ENCODE measurements around the gene NEMP1. TPM values are rescaled to one million over a fixed set of nuclear protein-coding genes. Genes with fewer than 3 reads are reported as not detected.

NEMP1 gene
- total RNA-seq, 4 donors from 2014 or later = 7.0 to 9.2 (median 7.9) TPM

DNA sequence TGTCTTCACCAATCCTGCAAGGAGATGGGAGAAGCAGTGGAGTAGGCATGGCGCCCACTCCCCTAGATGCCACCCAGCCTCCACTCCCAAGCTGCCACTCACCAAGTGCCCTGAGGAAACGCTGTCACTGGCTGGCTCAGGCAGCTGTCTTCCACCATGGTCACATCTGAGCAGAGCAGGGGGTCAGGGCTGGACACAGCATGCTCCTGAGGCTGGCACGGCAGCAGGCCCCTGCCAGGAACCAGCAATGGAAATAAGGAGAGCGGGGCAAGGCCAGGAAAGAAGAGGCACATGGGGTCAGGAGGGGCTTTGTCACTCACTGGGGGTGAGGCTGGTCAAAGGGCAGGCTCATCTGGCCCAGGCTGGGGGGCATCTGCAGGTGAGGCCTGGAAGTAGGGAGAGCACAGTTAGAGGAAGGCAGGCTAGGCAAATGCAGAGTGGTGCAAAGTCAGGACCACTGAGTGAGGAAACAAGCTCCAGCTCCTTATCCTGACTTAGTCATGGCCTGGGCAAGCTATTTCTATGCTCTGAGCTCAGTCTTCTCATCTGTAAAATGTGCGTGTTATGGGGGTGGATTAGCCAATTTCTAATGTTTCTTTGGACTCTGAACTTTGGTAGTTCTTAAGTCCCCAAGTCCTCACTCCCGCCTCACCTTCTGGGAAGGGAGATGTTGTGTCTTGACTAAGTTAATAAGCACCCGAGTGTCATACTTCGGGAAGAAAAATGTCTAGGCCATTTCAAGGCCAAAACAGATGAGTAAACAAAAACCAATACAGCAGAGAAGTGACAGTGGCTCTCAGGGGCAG is 18.4 kb upstream of the NEMP1 start:
- TF ChIP-seq, protein P1, sequence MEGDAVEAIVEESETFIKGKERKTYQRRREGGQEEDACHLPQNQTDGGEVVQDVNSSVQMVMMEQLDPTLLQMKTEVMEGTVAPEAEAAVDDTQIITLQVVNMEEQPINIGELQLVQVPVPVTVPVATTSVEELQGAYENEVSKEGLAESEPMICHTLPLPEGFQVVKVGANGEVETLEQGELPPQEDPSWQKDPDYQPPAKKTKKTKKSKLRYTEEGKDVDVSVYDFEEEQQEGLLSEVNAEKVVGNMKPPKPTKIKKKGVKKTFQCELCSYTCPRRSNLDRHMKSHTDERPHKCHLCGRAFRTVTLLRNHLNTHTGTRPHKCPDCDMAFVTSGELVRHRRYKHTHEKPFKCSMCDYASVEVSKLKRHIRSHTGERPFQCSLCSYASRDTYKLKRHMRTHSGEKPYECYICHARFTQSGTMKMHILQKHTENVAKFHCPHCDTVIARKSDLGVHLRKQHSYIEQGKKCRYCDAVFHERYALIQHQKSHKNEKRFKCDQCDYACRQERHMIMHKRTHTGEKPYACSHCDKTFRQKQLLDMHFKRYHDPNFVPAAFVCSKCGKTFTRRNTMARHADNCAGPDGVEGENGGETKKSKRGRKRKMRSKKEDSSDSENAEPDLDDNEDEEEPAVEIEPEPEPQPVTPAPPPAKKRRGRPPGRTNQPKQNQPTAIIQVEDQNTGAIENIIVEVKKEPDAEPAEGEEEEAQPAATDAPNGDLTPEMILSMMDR (IDR thresholded peaks at IDR 0.05) = no peak
- TF ChIP-seq POLR2A (IDR thresholded peaks at IDR 0.05) = no peak
- DNase-seq (ENCODE audit: low spot score in 2 of 2) = peak in 1 of 2 donors; percentile 82
- intact Hi-C loops (cut with DNase I; ENCODE audit: low total_unique reads) = no loop called here
- no peak overlapping the region for H3K4me3 ChIP-seq (ENCODE audit: low read depth, poor library complexity, severe bottlenecking)
- 75 to 78% methylated on average over 7 to 8 of the region's 8 CpGs for WGBS, 2 donors

DNA sequence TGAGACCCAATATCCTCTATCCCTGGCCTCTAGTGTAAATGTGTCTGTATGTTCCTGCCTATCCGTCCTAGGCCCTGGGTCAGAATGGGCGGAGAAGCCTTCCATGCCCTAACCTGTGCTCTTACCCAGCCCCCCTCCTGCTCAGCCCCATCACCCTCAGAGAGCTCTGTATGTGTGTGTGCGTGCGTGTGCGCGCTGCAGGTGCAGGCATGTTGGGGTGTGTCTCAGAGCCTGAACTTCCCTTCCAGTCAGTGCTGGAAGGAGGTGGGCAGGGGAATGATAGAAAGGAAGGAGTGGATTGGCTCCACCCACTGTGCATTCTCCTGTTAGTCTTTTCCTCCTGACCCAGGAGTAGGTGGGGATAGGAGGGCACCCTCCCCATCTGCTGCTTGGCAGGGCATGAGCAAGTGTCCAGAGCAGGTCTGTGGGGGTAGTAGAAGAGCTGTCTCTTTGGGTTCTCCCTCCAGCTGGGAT is 17.5 kb upstream of the NEMP1 start:
- DNase-seq (ENCODE audit: low spot score in 2 of 2) = peak; percentile 75 to 86
- WGBS, 2 donors = 37 to 67% methylated on average over 6 of the region's 6 CpGs
- no peak overlapping the region for H3K4me3 ChIP-seq (ENCODE audit: low read depth, poor library complexity, severe bottlenecking)
- TF ChIP-seq, protein P1 (IDR thresholded peaks at IDR 0.05) = no peak
- TF ChIP-seq POLR2A (IDR thresholded peaks at IDR 0.05) = no peak
- intact Hi-C loops (cut with DNase I; ENCODE audit: low total_unique reads) = no loop called here

DNA sequence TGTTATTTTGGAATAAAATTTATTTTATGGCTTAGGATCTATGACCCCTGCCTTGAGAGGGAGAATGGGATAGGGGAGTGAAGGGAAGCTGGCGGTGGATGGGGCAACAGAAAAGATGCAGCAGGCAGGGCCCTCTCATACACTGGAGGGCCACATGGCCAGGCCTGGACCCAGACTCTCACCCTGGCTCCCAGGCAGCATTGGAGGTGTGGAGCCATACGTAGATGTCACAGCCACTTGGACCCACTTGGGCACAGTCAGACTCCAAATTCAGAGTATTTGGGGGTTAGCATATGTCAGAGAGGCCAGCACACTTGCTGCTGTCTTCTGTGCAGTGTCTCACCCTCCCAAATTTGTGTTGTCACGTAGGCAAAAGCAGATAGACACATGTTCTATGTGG is 16.8 kb upstream of the NEMP1 start:
- DNase-seq (ENCODE audit: low spot score in 2 of 2) = peak in 1 of 2 donors; percentile 84
- H3K4me3 ChIP-seq (ENCODE audit: low read depth, poor library complexity, severe bottlenecking) = no peak overlapping the region
- 54 to 80% methylated on average over 3 of the region's 3 CpGs for WGBS, 2 donors
- intact Hi-C loops (cut with DNase I; ENCODE audit: low total_unique reads) = no loop called here
- no peak for TF ChIP-seq POLR2A (IDR thresholded peaks at IDR 0.05)
- TF ChIP-seq, protein P1 (IDR thresholded peaks at IDR 0.05) = no peak

DNA sequence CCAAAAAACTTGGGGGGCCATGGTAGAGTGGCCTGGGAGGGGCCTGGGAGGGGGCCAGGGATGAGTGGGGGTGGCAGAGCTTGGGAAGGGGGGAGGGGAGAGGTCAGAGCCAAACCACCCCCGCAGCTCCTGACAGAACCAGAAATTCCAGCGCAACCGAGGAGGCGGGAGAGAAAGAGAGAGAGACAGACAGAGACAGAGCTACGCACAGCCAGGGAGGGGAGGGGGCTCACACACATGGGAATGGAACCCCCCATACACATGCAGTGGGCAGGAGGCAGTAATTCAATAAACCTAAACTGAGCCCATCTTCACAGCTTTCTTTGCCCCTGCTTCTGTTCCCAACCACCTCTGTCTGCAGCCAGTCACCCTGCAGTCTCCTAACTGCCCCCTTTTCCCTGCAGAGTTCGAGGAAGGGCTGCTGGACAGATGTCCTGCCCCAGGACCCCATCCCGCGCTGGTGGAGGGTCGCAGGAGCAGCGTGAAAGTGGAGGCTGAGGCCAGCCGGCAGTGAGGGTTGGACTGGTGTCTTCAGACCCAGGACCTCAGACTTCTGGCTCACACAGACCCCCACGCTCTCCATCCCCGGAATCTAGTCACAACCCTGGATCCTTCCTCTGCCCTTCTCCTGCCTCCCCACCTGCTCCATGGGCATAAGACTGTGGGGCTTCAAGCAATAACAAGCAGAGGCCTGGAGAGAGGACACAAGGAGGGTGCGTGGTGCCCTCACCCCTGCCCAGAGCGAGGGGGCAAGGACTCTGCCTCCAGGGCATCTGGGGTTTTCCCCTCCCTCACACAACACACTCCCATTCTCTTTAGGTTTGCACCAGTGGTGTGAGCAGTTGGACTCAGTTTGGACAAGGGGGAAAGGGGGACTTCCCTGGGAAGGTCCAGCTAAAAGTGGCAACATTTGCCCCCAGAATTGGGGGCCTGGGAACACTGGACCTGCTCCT is 15.9 kb upstream of the NEMP1 start:
- peak in 1 of 2 donors; percentile 85 for DNase-seq (ENCODE audit: low spot score in 2 of 2)
- WGBS, 2 donors = 31 to 39% methylated on average over 15 of the region's 15 CpGs
- TF ChIP-seq, protein P1 (IDR thresholded peaks at IDR 0.05) = no peak
- TF ChIP-seq POLR2A (IDR thresholded peaks at IDR 0.05) = no peak
- intact Hi-C loops (cut with DNase I; ENCODE audit: low total_unique reads) = no loop called here
- no peak overlapping the region for H3K4me3 ChIP-seq (ENCODE audit: low read depth, poor library complexity, severe bottlenecking)

DNA sequence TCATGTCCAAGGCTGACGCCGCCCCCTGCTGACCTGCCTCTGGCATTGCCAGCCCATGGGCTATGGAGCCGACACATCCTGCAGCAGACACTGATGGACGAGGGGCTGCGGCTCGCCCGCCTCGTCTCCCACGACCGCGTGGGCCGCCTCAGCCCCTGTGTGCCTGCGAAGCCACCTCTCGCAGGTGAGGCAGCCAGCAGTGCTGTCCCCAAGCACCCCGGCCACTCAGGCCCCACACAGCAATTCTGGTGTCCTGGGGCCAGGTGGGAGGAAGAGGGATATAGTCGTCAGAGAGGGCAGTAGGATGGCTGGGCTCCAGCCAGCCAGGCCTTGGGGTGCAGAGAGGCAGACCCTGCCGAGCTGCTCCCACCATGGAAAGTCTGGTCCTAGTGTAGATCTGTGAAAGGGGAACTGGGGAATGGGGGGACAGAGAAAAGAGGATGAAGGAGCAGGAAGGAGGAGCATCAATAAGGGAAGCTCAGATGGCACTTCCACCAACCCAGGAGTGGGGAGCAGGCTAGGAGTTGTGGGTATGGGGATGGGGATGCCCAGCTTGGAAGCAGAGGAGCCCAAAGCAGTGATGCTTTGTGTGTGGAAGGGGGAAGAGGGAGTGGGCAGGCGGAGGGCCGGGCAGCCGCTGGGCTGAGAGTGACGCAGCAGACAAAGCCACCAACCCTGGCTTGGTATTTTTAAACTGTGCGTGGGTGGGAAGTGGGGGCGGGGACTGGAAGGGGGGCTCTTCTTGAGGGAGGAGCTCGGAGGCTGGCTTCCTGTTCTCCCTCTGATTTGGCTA is 15.0 kb upstream of the NEMP1 start:
- no peak overlapping the region for H3K4me3 ChIP-seq (ENCODE audit: low read depth, poor library complexity, severe bottlenecking)
- intact Hi-C loops (cut with DNase I; ENCODE audit: low total_unique reads) = no loop called here
- WGBS, 2 donors = 42 to 44% methylated on average over 21 to 24 of the region's 24 CpGs
- DNase-seq (ENCODE audit: low spot score in 2 of 2) = peak; percentile 70 to 94
- no peak for TF ChIP-seq POLR2A (IDR thresholded peaks at IDR 0.05)
- TF ChIP-seq, protein P1 (IDR thresholded peaks at IDR 0.05) = no peak
